ENCODE measurements around the gene NPFFR2.

GRCh38 chr4:72019688-72020087 lies 12.1 kb upstream of the NPFFR2 start:
- TF ChIP-seq CTCF (conservative IDR thresholded peaks at IDR 0.05 in 1 of 2, IDR thresholded peaks at IDR 0.05 in 1 of 2; ENCODE audit: low read depth in 1 of 2, low read length in 2 of 2) (no peak), EZH2 (IDR thresholded peaks at IDR 0.05; ENCODE audit: low read length, missing control alignments) (no peak)
